Trophoblast cell (in vitro differentiated cells and primary cell): ENCODE data around the gene MBOAT1.

Experiments
- DNase-seq, 2 donors: peaks; one replicate each; pipeline ENCODE4 v3.0.0-alpha.2; 2016
- H2AFZ ChIP-seq: 2 replicates; pipeline ENCODE4 v1.6.1; 2013; ENCODE audit warnings: low read length, moderate library complexity, mild to moderate bottlenecking; ENCODE audit not compliant: insufficient read depth, poor library complexity
- H2AK5ac ChIP-seq: 2 replicates; pipeline ENCODE4 v1.6.1; 2013; ENCODE audit warnings: mild to moderate bottlenecking, low read length
- H2BK120ac ChIP-seq: 2 replicates; pipeline ENCODE4 v1.6.1; 2013; ENCODE audit warnings: low read length, mild to moderate bottlenecking, moderate library complexity; ENCODE audit not compliant: insufficient read depth, poor library complexity
- H2BK12ac ChIP-seq: 2 replicates; pipeline ENCODE4 v1.6.1; 2013; ENCODE audit warnings: mild to moderate bottlenecking, low read length, moderate library complexity
- H2BK5ac ChIP-seq: 2 replicates; pipeline ENCODE4 v1.6.1; 2013; ENCODE audit warnings: low read length, low read depth, moderate library complexity, mild to moderate bottlenecking; ENCODE audit not compliant: poor library complexity
- H3K14ac ChIP-seq: 2 replicates; pipeline ENCODE4 v1.6.1; 2013; ENCODE audit warnings: mild to moderate bottlenecking, low read length
- H3K18ac ChIP-seq: 2 replicates; pipeline ENCODE4 v1.6.1; 2013; ENCODE audit warnings: mild to moderate bottlenecking, low read length
- H3K23ac ChIP-seq: 2 replicates; pipeline ENCODE4 v1.6.1; 2013; ENCODE audit warnings: low read length
- H3K27ac ChIP-seq: 2 replicates; pipeline ENCODE4 v1.5.1; 2013; ENCODE audit warnings: low read depth, mild to moderate bottlenecking, inconsistent platforms, low read length, moderate library complexity
- H3K27me3 ChIP-seq: 2 replicates; pipeline ENCODE4 v1.6.1; 2013; ENCODE audit warnings: inconsistent platforms, mild to moderate bottlenecking, low read length, moderate library complexity; ENCODE audit not compliant: insufficient read depth
- H3K36me3 ChIP-seq, 2 experiments: 1 replicate in 1 of 2; 2 replicates in 1 of 2; pipeline ENCODE4 v1.6.1; 2013; ENCODE audit warnings: low read length in 2 of 2, mild to moderate bottlenecking in 2 of 2, moderate library complexity in 1 of 2; ENCODE audit not compliant: insufficient read depth in 2 of 2, control insufficient read depth in 1 of 2
- H3K4ac ChIP-seq: 2 replicates; pipeline ENCODE4 v1.6.1; 2013; ENCODE audit warnings: low read depth, mild to moderate bottlenecking, low read length, moderate library complexity
- H3K4me1 ChIP-seq, 2 experiments: 1 replicate in 1 of 2; 2 replicates in 1 of 2; pipeline ENCODE4 v1.6.1; 2013; ENCODE audit warnings: low read length in 2 of 2, mild to moderate bottlenecking in 2 of 2, moderate library complexity in 1 of 2; ENCODE audit not compliant: insufficient read depth in 2 of 2, control insufficient read depth in 1 of 2
- H3K4me2 ChIP-seq: 2 replicates; pipeline ENCODE4 v1.6.1; 2013; ENCODE audit warnings: inconsistent platforms, mild to moderate bottlenecking, low read length, moderate library complexity
- H3K4me3 ChIP-seq: 2 replicates; pipeline ENCODE4 v1.5.1; 2013; ENCODE audit warnings: mild to moderate bottlenecking, low read depth, low read length, inconsistent platforms
- H3K79me1 ChIP-seq: one replicate; pipeline ENCODE4 v1.6.1; 2013; ENCODE audit warnings: low read length
- H3K79me2 ChIP-seq: 2 replicates; pipeline ENCODE4 v1.6.1; 2013; ENCODE audit warnings: low read length, mild to moderate bottlenecking; ENCODE audit not compliant: control insufficient read depth, insufficient read depth, poor library complexity
- H3K9ac ChIP-seq: 2 replicates; pipeline ENCODE4 v1.6.1; 2013; ENCODE audit warnings: mild to moderate bottlenecking, low read length
- H3K9me3 ChIP-seq: 2 replicates; pipeline ENCODE4 v1.6.1; 2013; ENCODE audit warnings: low read depth, mild to moderate bottlenecking, control low read depth, inconsistent platforms, low read length; ENCODE audit not compliant: insufficient read depth
- H4K12ac ChIP-seq: 2 replicates; pipeline ENCODE4 v1.6.1; 2013; ENCODE audit warnings: low read depth, mild to moderate bottlenecking, low read length, moderate library complexity
- H4K8ac ChIP-seq: 2 replicates; pipeline ENCODE4 v1.6.1; 2013; ENCODE audit warnings: low read depth, mild to moderate bottlenecking, low read length, moderate library complexity
- H4K91ac ChIP-seq: one replicate; pipeline ENCODE4 v1.6.1; 2013; ENCODE audit warnings: low read depth, mild to moderate bottlenecking, low read length, moderate library complexity
- WGBS: extraction: QIAGEN DNeasy Blood & Tissue Kit; methylation state at CpG from one replicate; pipeline ENCODE4 v1.1.7; 2013; ENCODE audit warnings: missing lambda C conversion rate; ENCODE audit not compliant: insufficient read length, insufficient coverage; ENCODE audit errors: extremely low coverage; 5-methylcytosine and 5-hydroxymethylcytosine counted together

MBOAT1 gene

DNA sequence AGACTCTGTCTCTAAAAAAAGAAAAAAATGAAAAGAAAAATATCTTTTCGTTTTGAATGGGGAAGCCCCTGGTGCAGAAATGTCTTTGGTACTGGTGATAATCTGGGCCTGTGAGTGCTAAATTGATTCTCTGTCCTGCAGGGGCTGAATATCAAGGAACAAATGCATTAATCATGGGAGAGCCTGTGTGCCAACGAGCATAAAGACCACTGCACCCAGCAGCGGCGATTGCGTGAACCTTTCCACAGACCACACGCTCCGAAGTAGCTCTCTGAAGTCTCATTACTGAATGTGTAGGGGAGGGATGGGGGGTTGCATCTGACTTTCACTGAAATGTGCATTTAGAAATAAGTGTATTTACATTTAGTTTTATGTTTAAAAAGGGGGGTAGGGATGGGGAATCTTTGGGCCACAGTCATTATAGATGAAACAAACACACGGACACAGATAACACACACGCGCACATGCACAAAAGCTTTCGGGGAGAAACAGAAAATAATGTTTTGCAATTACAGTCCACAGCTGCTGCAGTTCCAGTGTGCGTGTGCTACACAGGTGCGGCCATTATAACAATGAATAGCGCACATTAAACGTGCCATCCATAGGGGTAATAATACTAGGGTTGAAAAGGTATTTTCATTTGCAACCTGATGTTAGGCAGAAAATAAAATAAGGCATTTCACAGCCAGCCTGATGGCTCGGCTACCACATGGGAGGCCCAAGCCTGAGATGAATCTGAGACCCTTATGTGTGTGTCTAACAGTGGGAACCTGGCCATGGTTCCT lies 154.0 kb downstream of the MBOAT1 start:
- Histone ChIP-seq H3K79me1 (no peaks in the 10 kb centered on the region), H3K9me3 (no peaks in the 10 kb centered on the region), H3K23ac (no peak overlapping the region), H3K79me2 (no peaks in the 10 kb centered on the region), H2BK120ac (no peak overlapping the region), H2BK12ac (no peak overlapping the region), H3K4me1 (no peaks in the 10 kb centered on the region), H3K4me3 (no peak overlapping the region), H3K27ac (no peak overlapping the region), H4K91ac (no peak overlapping the region), H4K8ac (no peak overlapping the region), H3K4me2 (no peak overlapping the region), H3K36me3 (no peaks in the 10 kb centered on the region), H3K4ac (no peak overlapping the region), H2AK5ac (no peak overlapping the region), H3K14ac (no peak overlapping the region), H4K12ac (no peak overlapping the region), H2AFZ (no peak overlapping the region), H3K9ac (no peak overlapping the region), H3K18ac (no peak overlapping the region), H3K27me3 (no peaks in the 10 kb centered on the region), H2BK5ac (no peak overlapping the region)
- WGBS = no CpG with 5 or more reads among the region's 16 CpGs
- DNase-seq = no peak

DNA sequence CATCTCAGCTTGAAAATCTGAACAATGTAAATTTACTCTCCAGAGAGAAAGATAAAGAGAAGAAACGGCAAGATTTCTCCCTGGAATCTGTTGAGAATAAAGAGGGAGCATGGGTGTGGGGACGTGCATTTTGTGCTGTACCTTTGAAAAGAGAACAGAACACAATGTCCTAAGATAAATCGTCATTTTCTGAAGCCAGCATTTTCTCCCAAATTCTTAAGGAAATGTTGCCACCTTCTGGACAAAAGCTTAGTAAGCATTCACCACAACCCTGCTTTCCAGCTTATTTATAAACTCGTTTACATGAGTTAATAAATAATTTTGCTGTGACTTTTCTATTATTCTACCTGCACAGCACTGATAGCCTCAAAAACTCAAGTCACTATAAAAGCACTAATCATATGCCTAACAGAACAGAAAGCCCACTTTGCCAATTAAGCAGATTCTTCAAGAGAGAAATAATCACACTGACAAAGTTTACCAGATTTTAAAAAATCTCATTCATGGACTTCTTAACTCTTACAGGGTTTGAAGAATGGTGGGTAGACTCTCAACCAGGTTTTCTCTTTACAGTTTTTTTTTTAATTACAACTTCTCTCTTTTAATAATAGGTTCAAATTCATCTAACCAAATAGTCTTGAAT lies 155.8 kb downstream of the MBOAT1 start:
- no CpG with 5 or more reads among the region's 4 CpGs for WGBS
- DNase-seq = peak; percentile 7 to 75
- H3K18ac ChIP-seq = no peak overlapping the region

DNA sequence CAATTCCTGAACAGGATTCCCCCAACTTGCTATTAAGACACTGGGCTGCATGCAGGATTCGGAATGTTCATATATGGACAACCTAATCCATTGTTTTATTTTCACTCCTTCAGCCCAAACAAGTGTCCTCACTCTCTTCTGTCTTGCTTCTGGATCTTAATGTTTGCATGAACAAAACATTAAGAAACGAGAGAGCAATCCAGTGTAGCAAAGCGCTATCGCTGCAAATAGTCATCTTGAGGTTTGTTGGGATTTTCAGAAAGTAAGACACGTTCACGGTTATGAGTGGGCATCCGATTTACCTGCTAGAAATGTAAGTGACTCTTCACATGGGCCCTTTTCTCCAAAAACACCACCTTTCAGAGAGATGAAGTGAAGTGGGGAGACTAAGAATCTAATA lies 156.4 kb downstream of the MBOAT1 start:
- H3K36me3 ChIP-seq = no peaks in the 10 kb centered on the region
- H3K4me1 ChIP-seq = no peaks in the 10 kb centered on the region
- no peaks in the 10 kb centered on the region for H3K9me3 ChIP-seq
- no peak overlapping the region for H3K18ac ChIP-seq
- no peak overlapping the region for H3K9ac ChIP-seq
- H3K79me1 ChIP-seq = no peaks in the 10 kb centered on the region
- no peak overlapping the region for H3K4me3 ChIP-seq
- H2BK120ac ChIP-seq = no peak overlapping the region
- H2AFZ ChIP-seq = no peak overlapping the region
- H3K27me3 ChIP-seq = no peaks in the 10 kb centered on the region
- no peaks in the 10 kb centered on the region for H3K79me2 ChIP-seq
- H2BK12ac ChIP-seq = no peak overlapping the region
- H2AK5ac ChIP-seq = no peak overlapping the region
- H3K14ac ChIP-seq = no peak overlapping the region
- H3K4me2 ChIP-seq = no peak overlapping the region
- no peak overlapping the region for H4K12ac ChIP-seq
- no peak for DNase-seq
- H4K91ac ChIP-seq = no peak overlapping the region
- no peak overlapping the region for H2BK5ac ChIP-seq
- no peak overlapping the region for H3K27ac ChIP-seq
- H3K4ac ChIP-seq = no peak overlapping the region
- no peak overlapping the region for H3K23ac ChIP-seq
- H4K8ac ChIP-seq = no peak overlapping the region
- WGBS = no CpG with 5 or more reads among the region's 7 CpGs

More for the DNA sequence above, 155.8 kb downstream of the MBOAT1 start:
- no peaks in the 10 kb centered on the region for H3K79me1 ChIP-seq
- H2BK12ac ChIP-seq = no peak overlapping the region
- no peak overlapping the region for H4K8ac ChIP-seq
- H3K27me3 ChIP-seq = no peaks in the 10 kb centered on the region
- no peak overlapping the region for H3K4ac ChIP-seq
- H3K14ac ChIP-seq = no peak overlapping the region
- no peak overlapping the region for H4K91ac ChIP-seq
- no peak overlapping the region for H3K27ac ChIP-seq
- H3K79me2 ChIP-seq = no peaks in the 10 kb centered on the region
- H3K9ac ChIP-seq = no peak overlapping the region
- H3K4me2 ChIP-seq = no peak overlapping the region
- H2BK5ac ChIP-seq = no peak overlapping the region
- H3K4me3 ChIP-seq = no peak overlapping the region
- H4K12ac ChIP-seq = no peak overlapping the region
- H3K36me3 ChIP-seq = no peaks in the 10 kb centered on the region
- no peak overlapping the region for H2BK120ac ChIP-seq
- no peak overlapping the region for H2AFZ ChIP-seq
- no peak overlapping the region for H3K23ac ChIP-seq
- no peaks in the 10 kb centered on the region for H3K4me1 ChIP-seq
- no peaks in the 10 kb centered on the region for H3K9me3 ChIP-seq
- no peak overlapping the region for H2AK5ac ChIP-seq
